GM19372 (cell line): ENCODE measurements around the gene KLF4.

Experiments
- ATAC-seq: cut with Tn5 transposase; IDR thresholded peaks from one replicate; pipeline ENCODE4 v1.9.1; 2021; ENCODE audit warnings: mild to moderate bottlenecking, low read depth, moderate library complexity; ENCODE audit not compliant: unreplicated experiment

Gene KLF4

GRCh38 chr9:107488375-107489143, 1.0 kb downstream of the KLF4 start:
- ATAC-seq, result no peak

GRCh38 chr9:107487521-107488374, 1.8 kb downstream of the KLF4 start:
- no peak for ATAC-seq

GRCh38 chr9:107486674-107487520, 2.7 kb downstream of the KLF4 start:
- no peak for ATAC-seq

DNA sequence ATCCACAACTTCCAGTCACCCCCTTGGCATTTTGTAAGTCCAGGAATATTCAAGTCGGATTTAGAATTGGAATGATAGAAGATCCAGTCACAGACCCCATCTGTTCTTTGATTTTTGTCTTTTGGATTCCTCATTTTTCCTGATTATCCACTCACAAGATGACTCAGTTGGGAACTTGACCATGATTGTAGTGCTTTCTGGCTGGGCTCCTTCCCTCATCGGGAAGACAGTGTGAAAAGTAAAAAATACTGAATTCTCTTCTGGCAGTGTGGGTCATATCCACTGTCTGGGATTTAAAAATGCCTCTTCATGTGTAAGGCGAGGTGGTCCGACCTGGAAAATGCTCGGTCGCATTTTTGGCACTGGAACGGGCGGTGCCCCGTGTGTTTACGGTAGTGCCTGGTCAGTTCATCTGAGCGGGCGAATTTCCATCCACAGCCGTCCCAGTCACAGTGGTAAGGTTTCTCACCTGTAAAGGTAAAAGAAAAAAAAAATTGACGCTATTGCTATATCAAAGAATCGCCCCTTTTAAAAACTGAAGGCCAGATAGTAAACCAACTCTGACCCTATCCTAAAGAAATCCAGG, 4.0 kb downstream of the KLF4 start:
- ATAC-seq, result no peak

- ATAC-seq, result no peak
These were observed 5.3 kb downstream of the KLF4 start for GRCh38 chr9:107484117-107484723.

- no peak for ATAC-seq
These were observed 5.9 kb downstream of the KLF4 start for GRCh38 chr9:107483666-107484065.

DNA sequence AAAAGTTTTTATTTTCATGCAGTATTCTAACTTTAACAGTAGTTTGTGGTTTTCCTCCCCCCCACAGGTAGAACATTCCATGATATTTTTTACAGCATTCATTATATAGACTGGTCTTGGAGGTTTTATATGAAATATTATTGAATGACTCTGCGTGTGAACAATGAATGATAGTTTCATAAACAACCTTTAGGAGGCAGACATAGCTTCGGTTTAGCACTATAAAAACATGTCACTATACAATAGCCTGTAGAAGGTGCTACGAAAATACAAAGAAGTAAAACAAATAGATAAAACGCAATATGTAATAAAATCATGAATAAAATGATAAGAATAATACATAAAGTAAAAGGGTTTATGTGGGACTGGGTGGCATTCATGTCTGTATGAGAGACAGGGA, 8.5 kb downstream of the KLF4 start:
- ATAC-seq, result no peak

GRCh38 chr9:107480386-107480789, 9.2 kb downstream of the KLF4 start:
- no peak for ATAC-seq

DNA sequence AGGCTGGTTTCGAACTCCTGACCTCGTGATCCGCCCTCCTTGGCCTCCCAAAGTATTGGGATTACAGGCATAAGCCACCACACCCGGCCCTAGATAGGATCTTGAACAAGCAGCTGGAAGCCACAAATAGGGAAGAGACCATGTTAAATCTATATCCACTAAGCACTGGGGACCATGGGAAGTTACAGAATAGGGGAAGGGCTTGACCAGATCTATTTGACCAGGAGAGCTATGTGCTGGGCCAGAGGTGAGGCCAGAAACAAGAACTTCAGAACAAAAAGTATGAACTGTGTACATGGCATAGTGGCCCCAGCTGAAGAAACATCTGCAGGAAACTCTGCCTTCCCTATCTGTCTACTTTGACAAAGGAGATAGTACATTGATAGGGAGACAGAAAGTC, 10.8 kb downstream of the KLF4 start:
- ATAC-seq, result no peak

DNA sequence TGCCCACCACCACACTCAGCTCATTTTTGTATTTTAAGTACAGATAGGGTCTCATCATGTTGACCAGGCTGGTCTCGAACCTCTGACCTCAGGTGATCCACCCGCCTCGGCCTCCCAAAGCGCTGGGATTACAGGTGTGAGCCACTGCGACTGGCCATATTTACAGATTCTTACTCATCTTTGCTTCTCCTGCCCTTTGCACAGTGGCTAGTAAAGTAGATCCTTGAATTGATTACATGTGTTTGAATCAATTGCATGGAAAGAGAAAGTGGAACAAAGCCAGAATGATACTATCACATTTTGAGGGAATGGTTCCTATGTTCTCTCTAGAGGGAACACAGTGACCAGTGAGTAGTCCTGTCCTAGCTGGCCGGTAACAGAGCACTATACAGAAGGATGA, 15.4 kb downstream of the KLF4 start:
- ATAC-seq, result no peak

- no peak for ATAC-seq
These were observed 16.8 kb downstream of the KLF4 start for GRCh38 chr9:107472581-107473340.

DNA sequence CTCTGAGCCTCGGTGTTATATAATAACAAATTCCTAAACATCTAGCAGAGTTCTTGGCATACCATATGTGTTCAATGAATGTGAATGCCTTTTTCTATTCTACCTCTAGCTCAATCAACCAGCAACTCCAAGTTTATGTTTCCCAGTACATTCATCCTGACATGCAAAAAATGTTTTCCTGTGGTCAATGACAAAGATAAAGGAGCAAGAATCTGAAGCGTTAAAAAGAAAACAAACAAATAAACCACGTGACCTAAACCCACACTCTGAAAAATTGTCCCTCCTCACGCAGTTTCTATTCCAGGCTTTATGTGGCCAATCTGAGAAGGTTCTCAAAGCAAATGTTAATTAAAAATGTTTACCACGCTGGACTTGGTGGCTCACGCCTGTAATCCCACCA, 18.0 kb downstream of the KLF4 start:
- ATAC-seq, result no peak

DNA sequence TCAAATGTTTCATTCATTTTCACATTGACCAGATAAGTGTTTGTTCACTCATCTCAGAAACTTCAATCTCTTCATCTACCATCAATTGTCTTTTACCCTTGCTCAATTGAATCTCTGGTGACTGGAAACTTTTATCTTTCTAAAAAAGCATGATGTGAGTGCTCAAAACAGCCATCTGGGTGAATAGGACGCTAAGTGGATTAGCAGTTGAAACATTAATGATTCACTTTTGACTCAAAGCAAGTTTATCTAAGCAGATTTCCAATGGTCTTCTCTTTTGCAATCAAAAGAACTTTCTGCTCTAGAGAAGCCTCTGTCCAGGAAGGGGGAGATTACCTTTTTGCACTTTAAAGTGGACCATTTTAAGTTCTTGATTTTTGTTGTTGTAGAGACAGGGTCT, 22.2 kb downstream of the KLF4 start:
- no peak for ATAC-seq

DNA sequence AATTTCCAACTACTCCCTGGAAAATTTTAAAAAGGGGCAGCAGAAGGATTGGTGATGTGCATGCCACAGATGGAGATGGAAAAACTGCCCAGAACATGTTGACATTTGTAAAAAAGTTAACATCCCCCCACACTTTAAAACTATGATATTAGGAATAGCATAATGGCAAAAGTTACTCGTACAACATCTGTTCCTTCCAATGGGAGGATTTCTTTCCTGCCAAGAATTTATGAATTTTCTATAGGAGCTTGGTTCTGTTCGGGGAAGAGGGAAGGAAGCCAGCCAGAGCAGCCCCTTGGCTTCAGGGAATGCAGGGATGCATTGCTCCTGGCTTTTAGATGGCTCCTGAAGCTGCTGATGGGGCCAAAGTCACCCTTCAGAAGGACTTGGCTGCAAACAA, 22.7 kb downstream of the KLF4 start:
- no peak for ATAC-seq

DNA sequence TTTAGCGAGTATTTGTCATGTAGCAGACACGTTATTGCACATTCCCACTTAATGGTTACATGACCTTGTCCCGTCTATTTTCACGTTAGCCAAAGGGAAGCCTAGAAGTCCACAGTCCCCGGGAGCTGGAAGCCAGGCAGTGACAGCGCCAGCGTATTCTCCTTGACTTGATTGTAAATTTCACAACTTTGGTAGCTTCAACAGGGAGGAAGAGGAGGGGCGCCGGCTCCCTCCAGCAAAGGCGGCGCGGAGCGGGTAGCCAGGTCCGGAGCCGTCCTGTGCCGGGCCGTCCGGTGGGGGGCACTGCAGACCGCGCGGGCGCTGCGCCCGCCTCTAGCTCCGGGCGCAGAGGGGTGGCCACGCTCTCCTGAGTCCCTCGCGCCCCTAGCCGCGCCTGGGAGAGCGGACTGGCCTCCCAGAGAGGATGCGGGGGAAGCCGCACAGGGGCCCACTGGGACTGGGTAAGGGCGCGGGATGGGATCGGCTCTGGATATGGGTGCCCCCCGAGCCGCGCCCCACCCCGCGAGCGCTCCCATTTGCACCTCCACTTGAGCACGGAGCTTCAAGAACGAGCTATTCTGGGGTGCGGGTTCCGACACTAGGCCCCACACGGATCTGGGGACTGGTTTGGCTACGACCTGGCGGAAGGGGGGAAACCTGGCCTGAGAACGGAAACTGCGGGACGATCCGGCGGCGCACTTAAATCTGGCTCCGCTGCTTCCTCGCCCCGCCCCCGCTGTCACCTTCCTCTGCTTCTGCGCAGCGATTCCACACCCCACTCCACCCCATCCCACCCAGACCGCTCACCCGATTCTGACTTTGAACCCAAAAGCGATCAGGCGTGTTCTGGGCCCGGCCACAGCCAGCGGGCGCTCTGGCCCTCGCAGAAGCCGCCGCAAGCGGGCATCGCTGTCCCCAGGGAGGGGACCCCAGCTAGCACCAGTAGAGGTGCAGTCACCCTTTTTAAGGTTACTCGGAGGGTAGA, 23.8 kb downstream of the KLF4 start:
- peak; percentile 95 for ATAC-seq

GRCh38 chr9:107464516-107464915, 25.1 kb downstream of the KLF4 start:
- ATAC-seq, result no peak

- no peak for ATAC-seq
These were observed 26.9 kb downstream of the KLF4 start for GRCh38 chr9:107462691-107463090.
